GM11168 (cell line): Measurements from ENCODE around the gene BST1.
"Not testable (repeated sequence)": the region's sequence is repeated elsewhere in the genome, so short reads cannot be mapped to it uniquely, and the experiment has no call there.

Source experiments
- in situ Hi-C: fragments of 300-500 bp; cut with MboI; formaldehyde crosslinking; loops from one replicate; pipeline ENCODE4 v1.12.0; 2022; ENCODE audit warnings: low sequenced_read_pairs; ENCODE audit not compliant: unreplicated experiment

BST1 gene

GRCh38 chr4:15740764-15741404 lies 38.0 kb downstream of the BST1 start:
- in situ Hi-C loops: no loop called here

GRCh38 chr4:15742083-15742582 lies 39.3 kb downstream of the BST1 start:
- in situ Hi-C loops: no loop called here

DNA sequence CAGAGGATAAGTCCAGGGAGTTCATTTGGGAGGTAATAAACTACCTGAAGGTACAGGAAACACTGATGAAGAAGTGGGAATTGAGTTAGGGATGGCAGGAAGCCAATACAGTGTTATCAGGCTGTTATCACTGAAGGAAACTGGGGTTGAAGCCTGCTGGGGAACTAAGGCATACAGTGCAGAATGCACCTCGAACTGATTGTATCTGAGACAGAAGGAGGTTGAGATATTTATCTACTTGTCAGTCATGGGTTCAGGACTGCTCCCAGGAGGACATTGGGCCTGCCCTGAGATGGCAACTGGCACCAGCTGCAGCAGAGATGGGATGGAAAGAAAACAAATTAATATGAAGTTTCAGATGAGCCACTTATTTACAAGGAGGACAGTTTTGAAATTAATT lies 39.8 kb downstream of the BST1 start:
- in situ Hi-C loops: no loop called here

DNA sequence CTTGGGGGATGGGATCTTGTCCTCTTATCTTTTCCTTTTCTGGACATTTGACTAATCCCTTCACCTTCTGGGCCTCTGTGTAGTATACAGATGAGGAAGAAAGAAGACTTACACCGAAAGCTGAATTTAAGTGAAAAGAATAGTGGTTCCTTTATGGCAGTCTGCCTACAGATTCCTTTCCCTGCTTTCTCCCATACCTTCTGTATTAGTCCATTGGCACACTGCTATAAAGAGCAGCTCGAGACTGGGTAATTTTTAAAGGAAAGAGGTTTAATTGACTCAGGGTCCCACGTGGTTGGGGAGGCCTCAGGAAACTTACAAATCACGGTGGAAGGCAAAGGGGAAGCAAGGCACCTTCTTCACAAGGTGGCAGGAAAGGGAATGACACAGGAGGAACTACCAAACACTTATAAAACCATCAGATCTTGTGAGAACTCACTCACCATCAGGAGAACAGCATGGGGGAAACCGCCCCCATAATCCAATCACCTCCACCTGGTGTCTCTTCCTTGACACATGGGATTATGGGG lies 41.2 kb downstream of the BST1 start:
- in situ Hi-C loops: no loop called here

DNA sequence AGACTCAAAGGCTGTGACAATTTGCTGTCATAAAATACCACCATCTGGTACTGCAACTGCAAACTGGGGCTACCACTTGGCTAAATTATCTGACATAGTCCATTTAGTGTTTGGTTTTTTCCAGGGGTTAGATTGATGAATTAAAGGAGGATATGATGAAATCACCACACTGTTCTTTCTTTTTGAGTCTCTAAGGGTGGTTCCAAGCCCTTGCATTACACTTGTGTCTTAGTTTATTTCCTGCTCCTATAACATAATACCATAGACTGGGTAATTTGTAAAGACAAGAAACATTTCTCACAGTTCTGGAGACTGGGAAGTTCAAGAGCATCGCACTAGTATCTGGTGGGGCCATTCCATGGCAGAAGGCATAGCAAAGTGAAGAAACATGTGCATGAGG lies 43.2 kb downstream of the BST1 start:
- in situ Hi-C loops: no loop called here

DNA sequence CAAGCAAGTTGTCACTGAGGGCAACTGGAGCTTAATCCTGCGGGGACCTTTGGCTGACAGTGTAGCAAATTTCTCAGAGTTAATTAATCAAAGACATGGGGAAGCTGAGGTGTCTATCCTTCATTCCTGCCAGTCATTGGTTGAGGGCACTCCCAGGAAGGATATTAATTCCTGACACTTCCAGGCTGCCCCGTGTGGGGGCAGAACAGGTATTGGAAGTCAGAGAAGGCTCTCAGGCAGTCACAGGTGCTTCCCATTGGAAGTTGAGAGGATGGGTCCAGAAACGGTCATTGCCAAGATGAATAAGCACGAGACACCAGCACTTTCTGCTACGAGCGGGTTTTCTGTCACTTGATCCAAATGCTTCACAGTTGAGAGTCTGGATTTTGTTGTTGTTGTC lies 46.1 kb downstream of the BST1 start:
- in situ Hi-C loops: no loop called here

DNA sequence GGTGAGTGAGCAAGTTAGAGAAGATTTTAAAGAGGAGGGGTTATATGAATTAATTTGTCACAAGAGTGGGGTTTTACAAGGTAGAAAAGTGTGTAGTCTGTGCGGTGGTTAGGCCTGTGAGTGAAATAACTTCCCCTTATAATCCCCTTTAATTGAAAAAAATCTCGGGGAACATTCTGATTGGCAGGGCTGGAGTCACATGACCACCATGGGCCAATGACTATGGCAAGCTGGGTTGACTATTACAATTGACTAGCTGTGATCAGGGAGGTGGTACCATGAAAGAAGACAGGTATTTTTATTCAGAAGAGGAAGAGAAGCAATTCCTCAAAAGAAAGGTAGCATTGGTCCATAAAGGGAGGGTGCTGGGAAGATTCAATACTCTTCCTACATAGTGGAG lies 48.3 kb downstream of the BST1 start:
- in situ Hi-C loops: no loop called here

DNA sequence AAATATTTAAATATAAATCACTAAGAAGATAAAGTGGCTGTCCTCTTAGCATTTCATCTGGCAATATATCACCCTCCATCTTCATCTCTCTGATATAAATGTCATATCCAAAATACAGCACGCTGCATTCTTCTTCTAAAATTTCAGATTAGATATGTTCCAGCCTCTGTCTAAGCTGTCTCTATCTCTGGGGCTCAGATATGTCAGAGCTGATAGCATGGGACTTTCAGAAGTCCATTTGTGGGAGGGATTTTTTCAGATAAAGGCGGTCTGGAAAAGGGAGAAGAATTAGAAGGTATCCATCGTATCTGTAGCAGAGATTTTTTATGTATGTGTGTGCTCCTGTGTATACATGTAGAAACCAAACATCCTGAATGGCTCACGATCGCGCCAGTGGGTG lies 50.2 kb downstream of the BST1 start:
- in situ Hi-C loops: no loop called here

DNA sequence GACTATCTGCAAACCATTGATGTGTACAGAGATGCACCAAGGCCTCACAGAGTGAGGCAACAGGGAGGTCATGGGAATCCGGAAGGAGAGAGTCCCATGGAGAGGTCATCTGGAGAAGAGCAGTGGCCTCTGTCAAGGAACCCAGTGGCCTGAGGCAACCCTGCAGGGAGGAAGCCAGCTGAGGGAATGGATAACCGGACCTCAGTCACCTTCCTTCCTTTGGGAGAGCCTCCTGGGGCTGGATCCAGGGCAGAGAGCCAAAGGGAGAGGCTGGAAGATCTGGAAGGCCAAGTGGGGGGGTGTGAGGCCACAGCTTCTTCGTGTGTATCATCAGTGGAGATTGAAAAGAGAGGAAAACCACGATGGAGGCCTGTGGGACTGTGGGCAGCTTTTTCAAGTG lies 50.9 kb downstream of the BST1 start:
- in situ Hi-C loops: no loop called here

DNA sequence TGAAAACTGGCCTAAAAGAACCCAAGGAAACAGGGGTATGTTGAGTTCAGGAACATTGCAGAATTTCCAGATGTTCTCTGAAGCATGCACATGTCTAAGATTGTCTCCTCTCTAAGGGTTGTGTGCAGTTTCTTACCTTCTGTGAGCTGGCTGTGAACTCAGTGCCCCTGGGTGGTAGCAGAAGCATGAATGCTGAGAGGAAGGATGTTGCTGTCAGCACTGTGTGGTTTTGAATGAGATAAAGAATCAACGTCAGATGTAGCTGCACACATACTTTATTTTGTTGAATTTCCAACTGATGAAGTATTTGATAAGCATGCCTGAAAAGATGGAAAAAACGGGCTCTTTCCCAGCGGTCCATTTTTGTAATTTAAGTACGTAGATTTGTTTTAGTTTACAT lies 51.5 kb downstream of the BST1 start:
- in situ Hi-C loops: no loop called here

DNA sequence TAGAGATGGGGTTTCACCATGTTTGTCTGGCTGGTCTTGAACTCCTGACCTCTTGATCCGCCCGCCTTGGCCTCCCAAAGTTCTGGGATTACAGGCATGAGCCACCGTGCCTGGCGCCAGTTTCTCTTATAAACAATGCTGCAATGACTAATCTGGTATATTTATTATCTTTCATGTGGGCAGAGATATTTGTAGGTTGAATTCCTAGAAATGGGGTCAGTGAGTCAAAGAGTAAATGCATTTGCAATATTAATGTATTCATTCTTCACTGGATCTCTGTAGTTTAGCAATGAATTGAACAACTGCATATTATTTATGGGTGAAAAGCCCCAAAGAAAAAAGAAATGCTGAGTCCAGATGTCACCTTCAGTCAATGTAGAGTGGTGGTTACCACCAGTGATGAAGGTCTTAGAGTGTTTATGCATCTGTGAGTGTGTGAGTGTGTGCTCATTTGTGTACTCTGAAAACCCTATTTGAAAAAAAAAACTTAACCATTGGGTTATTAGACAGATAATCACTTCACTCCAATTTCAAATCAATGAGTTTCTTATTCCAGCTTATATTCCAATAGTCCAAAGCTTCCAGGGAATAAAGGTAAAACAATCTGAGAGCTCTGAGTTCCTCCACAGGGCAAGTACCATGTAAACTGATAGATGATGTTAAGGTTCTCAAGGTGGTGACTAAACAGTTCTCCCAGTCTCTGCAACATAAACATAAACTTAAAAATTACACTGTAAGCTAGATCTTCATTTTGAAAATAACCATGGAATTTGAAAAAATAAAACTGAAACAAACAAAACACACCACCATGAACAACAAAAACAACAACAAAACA lies 52.7 kb downstream of the BST1 start:
- in situ Hi-C loops: no loop called here

DNA sequence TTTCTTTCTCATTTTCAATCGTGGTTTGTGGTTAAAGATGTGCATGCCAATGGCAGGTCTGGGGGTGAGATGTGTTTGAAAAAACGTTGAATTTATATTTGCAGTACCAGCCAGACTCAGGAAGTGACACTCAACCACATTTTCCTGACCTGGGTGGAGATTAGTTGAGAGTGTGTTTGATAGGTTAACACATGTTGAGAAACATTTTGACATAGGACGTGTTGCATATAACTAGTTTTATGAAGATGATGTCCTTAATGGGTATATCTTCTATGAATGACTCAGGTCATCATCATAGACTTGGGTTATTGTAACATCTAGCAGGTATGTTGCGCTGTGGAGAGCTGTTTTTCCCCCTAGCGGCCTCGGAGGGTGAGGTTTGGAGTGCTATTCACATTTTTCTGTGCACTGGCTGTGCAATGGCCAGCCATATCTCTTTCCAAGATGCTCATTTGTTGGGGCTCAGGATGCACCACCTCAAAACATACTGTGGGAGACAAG lies 53.5 kb downstream of the BST1 start:
- in situ Hi-C loops: no loop called here

GRCh38 chr4:15757054-15757453 lies 54.2 kb downstream of the BST1 start:
- in situ Hi-C loops: no loop called here

DNA sequence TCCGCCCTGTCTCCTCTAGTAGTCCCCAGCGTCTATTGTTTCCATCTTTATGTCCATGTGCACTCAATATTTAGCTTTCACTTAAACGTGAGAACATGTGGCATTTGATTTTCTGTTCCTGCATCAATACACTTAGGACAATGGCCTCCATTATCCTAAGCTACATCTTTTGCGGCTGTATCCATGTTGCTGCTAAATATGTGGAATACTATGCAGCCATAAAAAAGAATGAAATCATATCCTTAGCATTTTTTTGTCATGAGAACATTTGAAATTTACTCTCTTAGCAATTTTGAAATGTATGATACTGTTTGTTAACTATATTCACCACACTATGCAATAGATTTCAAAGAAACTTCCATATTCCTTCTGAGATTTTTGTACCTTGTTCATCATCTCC lies 55.4 kb downstream of the BST1 start:
- in situ Hi-C loops: no loop called here

GRCh38 chr4:15762460-15762859 lies 59.6 kb downstream of the BST1 start:
- in situ Hi-C loops: not testable (repeated sequence)

GRCh38 chr4:15765391-15765790 lies 62.5 kb downstream of the BST1 start:
- in situ Hi-C loops: no loop called here

DNA sequence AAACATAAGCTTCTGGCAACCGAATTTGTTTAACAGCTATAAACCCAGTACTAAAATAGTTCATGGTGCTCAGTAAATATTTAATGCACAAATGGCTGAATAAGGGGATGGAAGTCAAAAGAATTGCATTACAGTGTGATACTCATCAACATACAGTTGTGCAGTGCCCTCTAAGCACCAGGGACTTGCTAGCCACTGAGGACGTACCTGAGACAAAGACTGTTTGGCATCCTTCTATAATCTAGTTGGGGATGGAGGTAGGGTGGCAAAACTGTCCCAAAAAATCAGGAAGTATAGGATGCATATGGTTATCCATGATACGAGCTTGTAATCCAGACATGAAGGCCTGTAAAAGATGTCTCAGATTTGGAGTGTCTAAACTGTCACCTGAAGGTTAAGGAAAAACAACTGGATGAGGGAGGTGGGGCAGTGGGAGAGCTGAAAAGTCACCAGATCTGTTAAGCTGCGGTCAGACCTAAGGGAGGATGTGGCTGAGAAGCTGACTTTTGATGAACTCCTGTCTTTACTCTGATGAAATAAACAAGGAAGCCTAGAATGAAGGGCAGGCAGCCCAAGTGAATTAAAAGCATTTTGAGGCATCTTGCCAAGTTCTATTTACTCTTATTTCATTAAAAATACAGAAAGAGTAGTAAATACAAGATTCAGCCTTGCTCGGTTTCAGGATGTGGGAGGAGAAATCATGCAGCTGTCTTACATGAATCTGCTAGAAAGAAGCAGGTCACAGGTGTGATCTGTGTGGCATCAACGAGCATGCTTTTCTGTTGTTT lies 63.2 kb downstream of the BST1 start:
- in situ Hi-C loops: no loop called here

DNA sequence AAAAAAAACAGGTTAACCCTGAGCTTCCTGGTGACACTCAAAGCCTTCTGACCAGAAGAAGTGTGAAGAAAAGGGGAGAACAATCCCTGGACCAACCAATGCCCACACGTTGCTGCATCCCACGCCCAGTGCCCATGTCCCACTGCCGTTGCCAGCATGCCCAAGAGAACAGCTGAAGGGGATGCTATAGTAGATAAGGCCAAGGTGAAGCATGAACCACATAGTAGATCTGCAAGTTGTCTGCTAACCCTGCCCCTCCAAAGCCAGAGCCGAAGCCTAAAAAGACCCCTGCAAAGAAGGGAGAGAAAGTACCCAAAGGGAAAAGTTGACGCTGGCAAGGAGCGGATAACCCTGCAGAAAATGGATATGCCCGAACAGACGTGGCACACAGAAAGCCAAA lies 64.0 kb downstream of the BST1 start:
- in situ Hi-C loops: no loop called here

- in situ Hi-C loops: no loop called here
These were observed 66.3 kb downstream of the BST1 start for GRCh38 chr4:15769202-15769601.

GRCh38 chr4:15771216-15772058 lies 68.6 kb downstream of the BST1 start:
- in situ Hi-C loops: no loop called here
